OCI-LY7 (cell line): ENCODE data around the gene GHRHR. TPM values are rescaled to one million over a fixed set of nuclear protein-coding genes. Genes with fewer than 3 reads are reported as not detected.

Experiments used
- BruUV-seq: library from RNA; stranded (reverse); fragments of 400-500 nt; replicated peaks from 2 replicates; lab custom pipeline; 2021; lab: Mats Ljungman, UMichigan
- CTCF ChIA-PET: fragments of 300-600 bp; sonication (Branson Sonifier 250); formaldehyde crosslinking; loops from one replicate; lab custom pipeline; 2022; ENCODE audit warnings: antibody characterized with exemption; ENCODE audit not compliant: unreplicated experiment; lab: Charles Lee
- POLR2A ChIA-PET: fragments of 300-600 bp; sonication (Branson Sonifier 250); formaldehyde crosslinking; loops from one replicate; lab custom pipeline; 2022; ENCODE audit warnings: antibody characterized with exemption; lab: Charles Lee
- DNase-seq: peaks from one replicate; pipeline ENCODE4 v3.0.0-alpha.2; 2015; ENCODE audit warnings: low spot score
- H2AFZ ChIP-seq: fragments of 200-600 bp; sonication (generic), shearing (Covaris generic); 2 replicates; pipeline ENCODE4 v1.6.1; 2014; ENCODE audit warnings: mild to moderate bottlenecking, antibody characterized with exemption, low read length, moderate library complexity
- H3K27ac ChIP-seq: fragments of 200-600 bp; sonication (generic); 2 replicates; pipeline ENCODE4 v1.5.1; 2014; ENCODE audit warnings: mixed run types, low read depth, mild to moderate bottlenecking, moderate library complexity, low read length, inconsistent platforms; ENCODE audit not compliant: poor library complexity, severe bottlenecking
- H3K36me3 ChIP-seq: fragments of 200-600 bp; sonication (generic); 2 replicates; pipeline ENCODE4 v1.6.1; 2014; ENCODE audit warnings: mild to moderate bottlenecking, antibody characterized with exemption, low read length, moderate library complexity, mixed read lengths; ENCODE audit not compliant: insufficient read depth
- H3K4me1 ChIP-seq: fragments of 200-600 bp; sonication (generic); 2 replicates; pipeline ENCODE4 v1.5.1; 2014; ENCODE audit warnings: mild to moderate bottlenecking, low read length; ENCODE audit not compliant: insufficient read depth, poor library complexity, severe bottlenecking
- H3K4me2 ChIP-seq: fragments of 200-600 bp; sonication (generic); 2 replicates; pipeline ENCODE4 v1.6.1; 2014; ENCODE audit warnings: mild to moderate bottlenecking, low read length
- H3K4me3 ChIP-seq: fragments of 200-600 bp; sonication (generic); 2 replicates; pipeline ENCODE4 v1.5.1; 2014; ENCODE audit warnings: mild to moderate bottlenecking, low read depth, low read length; ENCODE audit not compliant: poor library complexity, severe bottlenecking
- H3K79me2 ChIP-seq: fragments of 200-600 bp; sonication (generic); 2 replicates; pipeline ENCODE4 v1.6.1; 2016; ENCODE audit warnings: low read depth, mild to moderate bottlenecking, low read length, moderate library complexity, mixed read lengths; ENCODE audit not compliant: insufficient read depth
- H3K9me2 ChIP-seq: fragments of 200-600 bp; sonication (generic); 2 replicates; pipeline ENCODE4 v1.6.1; 2016; ENCODE audit warnings: mild to moderate bottlenecking, low read length, mixed read lengths; ENCODE audit not compliant: insufficient read depth
- H3K9me3 ChIP-seq: fragments of 200-600 bp; sonication (generic); 2 replicates; pipeline ENCODE4 v1.6.1; 2014; ENCODE audit warnings: mild to moderate bottlenecking, mixed run types, low read length, mixed read lengths
- H4K20me1 ChIP-seq: fragments of 200-600 bp; sonication (generic); 2 replicates; pipeline ENCODE4 v1.6.1; 2014; ENCODE audit warnings: mild to moderate bottlenecking, antibody characterized with exemption, low read length, moderate library complexity, mixed read lengths; ENCODE audit not compliant: insufficient read depth
- EZH2phosphoT487 ChIP-seq: fragments of 200-600 bp; sonication (generic); IDR thresholded peaks from 2 replicates; pipeline ENCODE4 v1.6.1; 2018; ENCODE audit warnings: low read depth, borderline replicate concordance, mild to moderate bottlenecking, mixed run types, antibody characterized with exemption, low read length, moderate library complexity, mixed read lengths
- intact Hi-C: fragments of 100-400 bp; cut with micrococcal nuclease; formaldehyde crosslinking; loops from one replicate; pipeline ENCODE4 v1.10.0; 2022; ENCODE audit not compliant: unreplicated experiment
- total RNA-seq, 2 experiments: library from RNA; depleted of rRNA in 1 of 2; stranded (reverse); fragments of >200 nt in 1 of 2; shearing (Covaris generic) in 1 of 2; gene quantifications; 2 replicates each; pipeline ENCODE4 v1.2.3, GENCODE V29; 2014 to 2022
- TF ChIP-seq, protein P1 (sequence below): fragments of 200-600 bp; sonication (generic); conservative IDR thresholded peaks from 2 replicates; pipeline ENCODE4 v1.5.1; 2014; ENCODE audit warnings: mild to moderate bottlenecking, antibody characterized with exemption, low read length, moderate library complexity, mixed read lengths

GHRHR gene
- total RNA-seq, 2 experiments from 2014 or later = not detected

DNA sequence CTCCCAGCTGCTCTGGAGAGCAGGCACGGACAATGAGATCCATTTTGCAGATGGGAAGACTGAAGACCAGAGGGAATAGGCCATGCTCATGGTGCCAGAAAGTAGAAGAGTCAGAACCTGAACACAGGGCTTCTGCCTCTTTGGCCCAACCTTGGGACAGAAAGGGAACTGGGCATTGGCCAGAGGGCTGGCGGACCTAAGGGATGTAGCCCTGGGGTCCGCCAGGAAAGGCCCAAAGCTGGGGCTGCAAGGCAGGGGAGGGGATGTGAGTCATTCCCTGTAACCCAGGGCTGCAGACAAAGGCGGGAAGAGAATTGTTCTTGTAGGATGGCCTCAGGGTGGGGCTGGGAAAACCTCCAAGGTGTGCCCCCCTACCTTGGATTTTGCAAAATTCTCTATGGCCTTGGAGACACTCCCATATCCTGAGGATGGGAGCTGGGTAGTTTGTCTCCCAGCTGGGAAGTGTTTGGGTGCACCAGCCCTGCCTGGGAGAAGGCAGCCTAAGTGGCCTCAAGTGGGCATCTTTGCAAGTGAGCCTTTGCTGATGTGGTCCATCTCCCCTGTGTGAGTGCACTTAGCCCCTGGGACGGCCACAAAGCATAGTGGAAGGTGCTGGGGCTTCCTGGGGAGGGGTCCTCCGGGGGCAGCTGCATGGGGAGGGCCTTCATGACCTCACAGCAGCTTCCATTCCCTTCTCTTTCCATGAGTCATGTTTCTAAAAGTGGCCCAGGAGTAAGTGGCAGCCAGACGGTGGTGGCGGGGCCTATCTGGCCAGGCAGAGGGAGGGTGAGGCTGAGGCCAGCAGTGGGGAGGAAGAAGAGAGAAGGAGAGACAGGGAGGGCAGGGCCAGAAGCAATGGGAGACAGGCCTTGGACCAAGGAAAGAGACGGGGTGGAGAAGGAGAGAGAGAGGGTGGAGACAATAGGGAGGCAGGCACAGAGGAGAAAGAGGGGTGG, 42.9 kb upstream of the GHRHR start:
- Histone ChIP-seq H3K9me3 (no peaks in the 10 kb centered on the region), H3K4me1 (no peaks in the 10 kb centered on the region), H3K27ac (no peak overlapping the region), H2AFZ (no peak overlapping the region), H3K79me2 (no peaks in the 10 kb centered on the region), H3K4me2 (no peak overlapping the region), H3K36me3 (no peaks in the 10 kb centered on the region), H3K4me3 (no peak overlapping the region), H4K20me1 (no peaks in the 10 kb centered on the region), H3K9me2 (no peaks in the 10 kb centered on the region)
- no TSS peak for BruUV-seq
- ChIA-PET POLR2A (no interaction called here), CTCF (no interaction called here)
- intact Hi-C loops = no loop called here
- TF ChIP-seq EZH2phosphoT487 = no peak
- TF ChIP-seq, protein P1, sequence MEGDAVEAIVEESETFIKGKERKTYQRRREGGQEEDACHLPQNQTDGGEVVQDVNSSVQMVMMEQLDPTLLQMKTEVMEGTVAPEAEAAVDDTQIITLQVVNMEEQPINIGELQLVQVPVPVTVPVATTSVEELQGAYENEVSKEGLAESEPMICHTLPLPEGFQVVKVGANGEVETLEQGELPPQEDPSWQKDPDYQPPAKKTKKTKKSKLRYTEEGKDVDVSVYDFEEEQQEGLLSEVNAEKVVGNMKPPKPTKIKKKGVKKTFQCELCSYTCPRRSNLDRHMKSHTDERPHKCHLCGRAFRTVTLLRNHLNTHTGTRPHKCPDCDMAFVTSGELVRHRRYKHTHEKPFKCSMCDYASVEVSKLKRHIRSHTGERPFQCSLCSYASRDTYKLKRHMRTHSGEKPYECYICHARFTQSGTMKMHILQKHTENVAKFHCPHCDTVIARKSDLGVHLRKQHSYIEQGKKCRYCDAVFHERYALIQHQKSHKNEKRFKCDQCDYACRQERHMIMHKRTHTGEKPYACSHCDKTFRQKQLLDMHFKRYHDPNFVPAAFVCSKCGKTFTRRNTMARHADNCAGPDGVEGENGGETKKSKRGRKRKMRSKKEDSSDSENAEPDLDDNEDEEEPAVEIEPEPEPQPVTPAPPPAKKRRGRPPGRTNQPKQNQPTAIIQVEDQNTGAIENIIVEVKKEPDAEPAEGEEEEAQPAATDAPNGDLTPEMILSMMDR = no peak
- DNase-seq = no peak

DNA sequence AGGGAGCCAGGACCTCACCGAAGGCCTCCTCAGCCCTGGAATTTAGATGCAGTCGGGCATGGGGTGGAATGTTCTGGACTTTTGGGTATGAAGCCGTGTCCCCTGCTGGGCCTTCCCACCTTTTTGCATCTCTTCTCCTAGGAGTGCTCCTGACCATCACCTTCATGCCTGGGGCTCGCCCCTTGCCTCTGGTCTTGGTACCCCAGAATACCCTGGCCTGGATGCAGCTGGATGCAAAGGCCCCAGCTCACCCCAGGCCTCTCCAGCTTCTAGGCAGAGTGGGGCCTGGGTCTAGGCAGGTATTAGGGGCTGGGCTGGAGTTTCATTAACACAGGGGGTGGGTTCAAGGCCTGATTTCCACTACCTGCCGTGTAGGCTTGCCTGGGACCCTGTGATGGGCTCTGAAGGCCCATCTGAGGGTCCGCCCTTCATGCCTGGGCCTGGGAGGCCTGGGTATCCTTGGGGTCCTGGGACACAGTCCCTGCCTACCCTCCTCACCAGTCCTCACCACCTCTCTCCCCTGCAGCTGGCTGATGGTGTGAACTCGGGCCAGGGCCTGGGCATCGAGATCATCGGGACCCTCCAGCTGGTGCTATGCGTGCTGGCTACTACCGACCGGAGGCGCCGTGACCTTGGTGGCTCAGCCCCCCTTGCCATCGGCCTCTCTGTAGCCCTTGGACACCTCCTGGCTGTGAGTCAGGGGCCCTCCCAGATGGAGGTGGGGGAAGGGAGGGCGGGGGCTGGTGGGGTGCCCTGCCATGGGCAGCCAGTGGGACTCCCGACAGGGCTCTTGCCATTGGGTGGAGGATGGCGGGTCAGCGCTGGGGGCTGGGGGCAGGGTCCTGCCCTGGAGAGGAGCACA, 42.0 kb upstream of the GHRHR start:
- H2AFZ ChIP-seq = no peak overlapping the region
- TF ChIP-seq, protein P1 = no peak
- no peak for TF ChIP-seq EZH2phosphoT487

More for the DNA sequence above, 42.0 kb upstream of the GHRHR start:
- no TSS peak for BruUV-seq
- intact Hi-C loops = no loop called here
- Histone ChIP-seq H4K20me1 (no peaks in the 10 kb centered on the region), H3K4me3 (no peak overlapping the region), H3K4me2 (no peak overlapping the region), H3K4me1 (no peaks in the 10 kb centered on the region), H3K36me3 (no peaks in the 10 kb centered on the region), H3K9me3 (no peaks in the 10 kb centered on the region), H3K9me2 (no peaks in the 10 kb centered on the region), H3K79me2 (no peaks in the 10 kb centered on the region), H3K27ac (no peak overlapping the region)
- no peak for DNase-seq
- CTCF ChIA-PET = no interaction called here
- POLR2A ChIA-PET = no interaction called here
